ENCODE data around the gene OBP2B. TPM values are rescaled to one million over a fixed set of nuclear protein-coding genes. Genes with fewer than 3 reads are reported as not detected.
"Not testable (repeated sequence)": the region's sequence is repeated elsewhere in the genome, so short reads cannot be mapped to it uniquely, and the experiment has no call there.

OBP2B gene
- total RNA-seq, 1 donor from 2014 or later = not detected

DNA sequence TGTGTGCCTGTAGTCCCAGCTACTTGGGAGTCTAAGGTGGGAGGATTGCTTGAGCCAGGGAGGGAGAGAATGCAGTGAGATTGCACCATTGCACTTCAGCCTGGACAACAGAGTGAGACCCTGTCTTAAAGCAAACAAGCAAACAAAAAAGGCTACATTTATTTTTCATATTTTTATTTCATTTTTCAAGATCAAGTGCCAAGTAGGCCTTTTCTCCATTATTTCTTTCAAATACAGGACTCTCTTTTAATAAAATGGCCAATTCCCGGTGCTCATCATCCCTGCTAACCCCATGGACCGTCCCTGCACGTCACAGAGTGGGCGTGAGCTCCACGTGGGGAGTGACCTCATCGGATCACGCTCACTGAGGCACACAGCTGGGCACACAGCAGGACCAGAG lies 36.0 kb downstream of the OBP2B start:
- intact Hi-C loops (cut with DNase I) = no loop called here
- TF ChIP-seq CTCF (IDR thresholded peaks at IDR 0.05) = no peak
- H3K36me3 ChIP-seq = no peaks in the 10 kb centered on the region
- H3K4me3 ChIP-seq = no peak overlapping the region
- DNase-seq (no peak), ATAC-seq (no peak)
- H3K27ac ChIP-seq = no peak overlapping the region
- H3K27me3 ChIP-seq = no peaks in the 10 kb centered on the region
- no peaks in the 10 kb centered on the region for H3K4me1 ChIP-seq
- no peaks in the 10 kb centered on the region for H3K9me3 ChIP-seq

DNA sequence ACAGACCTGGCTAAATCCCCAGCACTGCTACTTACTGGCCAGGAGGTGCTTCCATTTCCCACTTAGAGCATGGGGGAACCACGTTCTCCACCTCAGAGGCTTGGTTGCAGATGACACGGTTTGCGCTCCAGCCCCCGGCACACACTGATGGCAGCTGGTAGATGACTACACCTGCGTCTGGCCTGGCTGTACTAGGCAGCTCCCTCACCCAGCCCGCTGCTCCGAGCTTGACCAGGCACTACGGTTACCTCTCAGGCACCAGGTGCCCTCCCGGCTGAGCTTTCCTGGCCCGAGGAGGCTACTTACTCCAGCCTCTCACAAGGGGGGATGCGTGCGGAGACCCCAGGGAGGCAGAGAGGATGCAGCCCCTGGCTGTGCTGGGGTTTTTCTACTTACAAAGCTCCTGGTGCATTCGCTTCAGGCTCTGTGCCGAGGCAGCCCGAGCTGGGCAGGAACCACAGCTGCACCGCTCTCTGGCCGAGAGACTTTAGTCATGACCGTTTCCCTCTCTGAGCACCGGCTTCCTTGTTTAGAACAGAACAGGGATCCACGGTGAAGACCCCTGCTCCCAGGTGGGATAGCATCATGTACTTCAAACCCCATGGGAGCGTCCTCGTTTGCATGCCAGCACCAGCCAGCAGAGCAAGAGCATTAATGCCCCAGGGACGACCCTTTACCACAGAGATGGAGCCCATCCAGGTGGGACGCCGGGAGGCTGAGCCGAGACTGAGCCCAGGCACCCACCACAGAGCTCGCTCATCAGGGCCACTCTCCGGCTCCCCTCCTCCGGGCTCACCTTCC lies 37.7 kb downstream of the OBP2B start:
- DNase-seq (peak; percentile 55), ATAC-seq (peak; percentile 7)
- Histone ChIP-seq H3K27ac (no peak overlapping the region), H3K27me3 (no peaks in the 10 kb centered on the region), H3K9me3 (no peaks in the 10 kb centered on the region), H3K36me3 (no peaks in the 10 kb centered on the region), H3K4me3 (no peak overlapping the region), H3K4me1 (no peaks in the 10 kb centered on the region)
- no peak for TF ChIP-seq CTCF (IDR thresholded peaks at IDR 0.05)
- intact Hi-C loops (cut with DNase I) = no loop called here

DNA sequence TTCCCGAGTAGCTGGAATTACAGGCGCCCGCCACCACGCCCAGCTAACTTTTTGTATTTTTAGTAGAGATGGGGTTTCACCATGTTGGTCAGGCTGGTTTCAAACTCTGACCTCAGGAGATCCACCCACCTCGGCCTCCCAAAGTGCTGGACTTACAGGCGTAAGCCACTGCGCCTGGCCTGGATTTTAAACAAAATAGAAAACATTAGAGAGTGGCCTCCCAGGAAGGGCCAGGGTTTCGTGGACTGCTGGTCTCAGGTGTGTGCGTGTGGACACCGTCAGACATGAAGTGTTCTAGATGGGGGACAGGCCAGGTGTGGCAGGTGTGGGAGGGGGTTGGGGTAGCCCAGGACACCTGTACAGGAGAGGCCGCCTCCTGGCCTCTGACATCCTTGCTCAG lies 38.3 kb downstream of the OBP2B start:
- H3K27me3 ChIP-seq = no peaks in the 10 kb centered on the region
- intact Hi-C loops (cut with DNase I) = no loop called here
- H3K27ac ChIP-seq = no peak overlapping the region
- H3K9me3 ChIP-seq = no peaks in the 10 kb centered on the region
- ATAC-seq (peak; percentile 10), DNase-seq (no peak)
- H3K36me3 ChIP-seq = no peaks in the 10 kb centered on the region
- no peaks in the 10 kb centered on the region for H3K4me1 ChIP-seq
- TF ChIP-seq CTCF (IDR thresholded peaks at IDR 0.05) = no peak
- no peak overlapping the region for H3K4me3 ChIP-seq

DNA sequence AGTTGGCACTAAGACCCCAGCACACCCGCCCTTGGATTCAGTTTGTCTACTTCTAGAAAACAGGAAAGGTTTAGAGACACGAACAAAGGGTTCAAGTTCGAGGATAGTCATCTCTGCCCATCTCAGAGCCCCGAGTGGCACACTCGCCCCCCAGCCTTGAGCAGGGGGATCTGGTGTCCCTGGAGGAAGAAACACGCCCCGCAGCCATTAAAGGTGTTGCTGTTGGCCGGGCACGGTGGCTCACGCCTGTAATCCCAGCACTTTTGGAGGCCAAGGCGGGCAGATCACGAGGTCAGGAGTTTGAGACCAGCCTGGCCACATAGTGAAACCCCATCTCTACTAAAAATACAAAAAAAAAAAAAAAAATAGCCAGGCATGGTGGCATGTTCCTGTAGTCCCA lies 39.4 kb downstream of the OBP2B start:
- peak; percentile 39 for DNase-seq
- ATAC-seq; H3K4me1 ChIP-seq; H3K27me3 ChIP-seq; intact Hi-C loops (cut with DNase I); H3K36me3 ChIP-seq; H3K4me3 ChIP-seq; H3K9me3 ChIP-seq; H3K27ac ChIP-seq: not testable (repeated sequence)

DNA sequence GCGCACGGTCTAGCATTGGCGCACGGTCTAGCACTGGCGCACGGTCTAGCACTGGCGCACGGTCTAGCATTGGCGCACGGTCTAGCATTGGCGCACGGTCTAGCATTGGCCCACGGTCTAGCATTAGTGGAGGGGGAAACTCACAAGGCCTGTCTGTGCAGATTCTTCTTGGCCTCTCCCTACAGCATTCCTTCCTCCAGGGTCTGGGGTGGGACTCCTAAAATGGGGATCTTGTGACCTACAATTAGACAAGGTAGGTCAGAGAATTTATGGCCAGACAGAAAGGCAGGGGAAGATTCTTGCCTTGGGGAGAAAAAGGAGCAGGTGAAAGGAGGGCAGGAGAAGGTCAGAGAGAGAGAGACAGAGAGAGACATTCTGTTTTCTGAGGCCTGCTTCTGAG lies 39.9 kb downstream of the OBP2B start:
- ATAC-seq (no peak), DNase-seq (no peak)
- Histone ChIP-seq H3K9me3 (no peaks in the 10 kb centered on the region), H3K27ac (no peak overlapping the region), H3K4me3 (no peak overlapping the region), H3K36me3 (no peaks in the 10 kb centered on the region), H3K27me3 (no peaks in the 10 kb centered on the region), H3K4me1 (peaks cover 5% of the 10 kb centered on the region)
- intact Hi-C loops (cut with DNase I) = no loop called here
- TF ChIP-seq CTCF (IDR thresholded peaks at IDR 0.05) = no peak

GRCh38 chr9:133168432-133168831 lies 40.6 kb downstream of the OBP2B start:
- no peak overlapping the region for H3K4me3 ChIP-seq
- H3K27me3 ChIP-seq = no peaks in the 10 kb centered on the region
- DNase-seq (peak; percentile 18), ATAC-seq (no peak)
- TF ChIP-seq CTCF (IDR thresholded peaks at IDR 0.05) = no peak
- no peak overlapping the region for H3K27ac ChIP-seq
- no peaks in the 10 kb centered on the region for H3K36me3 ChIP-seq
- peaks cover 9% of the 10 kb centered on the region for H3K4me1 ChIP-seq
- H3K9me3 ChIP-seq = no peaks in the 10 kb centered on the region
- intact Hi-C loops (cut with DNase I) = no loop called here

Measured in upper lobe of right lung (tissue), 1 donor.